SK-N-MC (cell line): ENCODE data around the gene SENP5.
"Not testable (repeated sequence)": the region's sequence is repeated elsewhere in the genome, so short reads cannot be mapped to it uniquely, and the experiment has no call there.

Experiments used
- DNase-seq: peaks from one replicate; pipeline ENCODE4 v3.0.0-alpha.2; 2011; ENCODE audit warnings: low read depth, low spot score
- H3K27ac ChIP-seq: fragments of 200-600 bp; sonication (generic); 2 replicates; pipeline ENCODE4 v1.5.1; 2016; ENCODE audit warnings: mixed run types
- H3K36me3 ChIP-seq: fragments of 200-600 bp; sonication (generic); 2 replicates; pipeline ENCODE4 v1.6.1; 2017; ENCODE audit warnings: antibody characterized with exemption, low read length, mixed read lengths; ENCODE audit not compliant: insufficient read depth
- H3K4me3 ChIP-seq: fragments of 200-600 bp; sonication (generic); 2 replicates; pipeline ENCODE4 v1.5.1; 2016
- H3K9ac ChIP-seq: fragments of 200-600 bp; sonication (generic); 2 replicates; pipeline ENCODE4 v1.8.0; 2017; ENCODE audit warnings: mixed run types, mixed read lengths; ENCODE audit not compliant: insufficient read length
- H3K9me3 ChIP-seq: fragments of 200-600 bp; sonication (generic); 2 replicates; pipeline ENCODE4 v1.6.1; 2017; ENCODE audit warnings: low read depth, mild to moderate bottlenecking, antibody characterized with exemption, low read length, moderate library complexity, mixed read lengths
- EZH2 ChIP-seq: fragments of 200-600 bp; sonication (generic); IDR thresholded peaks from one replicate; pipeline ENCODE4 v1.6.1; 2017; ENCODE audit warnings: antibody characterized with exemption
- FOXP2 ChIP-seq: optimal IDR thresholded peaks from 2 replicates; pipeline ENCODE3; 2011; ENCODE audit warnings: mild to moderate bottlenecking, moderate library complexity; ENCODE audit not compliant: insufficient read depth; ENCODE audit errors: extremely low read length, control extremely low read depth
- POLR2AphosphoS5 ChIP-seq: IDR thresholded peaks from 2 replicates; pipeline ENCODE4 v1.6.1; 2012; ENCODE audit warnings: mild to moderate bottlenecking, low read depth, low read length, borderline replicate concordance

SENP5 gene

GRCh38 chr3:196867507-196868296 is at the start of gene SENP5:
TSS of gene SENP5 (plus strand) at chr3:196867920. CDS start at chr3:196885182, 17,262 bp downstream.
- H3K4me3 ChIP-seq: peak within 1 kb of the TSS; percentile 83
- peak within 1 kb of the TSS; percentile 79 for H3K27ac ChIP-seq

GRCh38 chr3:196821806-196822355 is 45.8 kb upstream of the SENP5 start:
- TF ChIP-seq FOXP2 (no peak), EZH2 (no peak), POLR2AphosphoS5 (no peak)
- no peak for DNase-seq
- no peak overlapping the region for H3K4me3 ChIP-seq
- peaks cover 78% of the 10 kb centered on the region for H3K36me3 ChIP-seq
- H3K27ac ChIP-seq: no peak overlapping the region
- H3K9me3 ChIP-seq: no peaks in the 10 kb centered on the region; the same call in 1 of the 2 replicates
- H3K9ac ChIP-seq: no peak overlapping the region

More at GRCh38 chr3:196867507-196868296, at the start of gene SENP5:
- peak; percentile 96 for TF ChIP-seq POLR2AphosphoS5
- peak; percentile 89 for TF ChIP-seq FOXP2
- TF ChIP-seq EZH2: no peak
- H3K9ac ChIP-seq: peak within 1 kb of the TSS; percentile 86
- peaks cover 14% of the 10 kb centered on the region; the same call in 1 of the 2 replicates for H3K36me3 ChIP-seq
- DNase-seq: no peak
- no peaks in the 10 kb centered on the region for H3K9me3 ChIP-seq

- H3K9ac ChIP-seq, H3K27ac ChIP-seq, H3K4me3 ChIP-seq, H3K9me3 ChIP-seq, DNase-seq: not testable (repeated sequence)
- H3K36me3 ChIP-seq: peaks cover 37% of the 10 kb centered on the region
Measured at GRCh38 chr3:196829651-196830050, 38.1 kb upstream of the SENP5 start.

- Histone ChIP-seq H3K4me3 (no peak overlapping the region), H3K9me3 (no peaks in the 10 kb centered on the region)
- no peak for TF ChIP-seq FOXP2
- TF ChIP-seq POLR2AphosphoS5: no peak
- TF ChIP-seq EZH2: no peak
Measured at GRCh38 chr3:196835086-196835485, 32.6 kb upstream of the SENP5 start.

GRCh38 chr3:196836626-196837025 is 31.1 kb upstream of the SENP5 start:
- H3K36me3 ChIP-seq, H3K9me3 ChIP-seq, H3K4me3 ChIP-seq, H3K27ac ChIP-seq, DNase-seq, H3K9ac ChIP-seq: not testable (repeated sequence)

More at GRCh38 chr3:196835086-196835485, 32.6 kb upstream of the SENP5 start:
- Histone ChIP-seq H3K9ac (no peak overlapping the region), H3K36me3 (peaks cover 16% of the 10 kb centered on the region), H3K27ac (peak overlapping the region; percentile 10; the same call in 1 of the 2 replicates)
- DNase-seq: no peak

- H3K9ac ChIP-seq: no peak overlapping the region
- no peak overlapping the region for H3K4me3 ChIP-seq
- TF ChIP-seq EZH2 (no peak), POLR2AphosphoS5 (no peak), FOXP2 (no peak)
- H3K27ac ChIP-seq: no peak overlapping the region
- peak; percentile 32 for DNase-seq
- no peaks in the 10 kb centered on the region for H3K9me3 ChIP-seq
- no peaks in the 10 kb centered on the region for H3K36me3 ChIP-seq
Measured at GRCh38 chr3:196837819-196838420, 29.8 kb upstream of the SENP5 start.

- not testable (repeated sequence) for H3K36me3 ChIP-seq, DNase-seq, H3K9ac ChIP-seq, H3K27ac ChIP-seq, H3K4me3 ChIP-seq, H3K9me3 ChIP-seq
Measured at GRCh38 chr3:196839351-196839750, 28.4 kb upstream of the SENP5 start.

- no peak overlapping the region for H3K4me3 ChIP-seq
- no peak overlapping the region for H3K27ac ChIP-seq
- no peaks in the 10 kb centered on the region for H3K36me3 ChIP-seq
- no peak for DNase-seq
- H3K9ac ChIP-seq: no peak overlapping the region
- TF ChIP-seq POLR2AphosphoS5 (no peak), EZH2 (no peak), FOXP2 (no peak)
- H3K9me3 ChIP-seq: no peaks in the 10 kb centered on the region
Measured at GRCh38 chr3:196842567-196843434, 24.9 kb upstream of the SENP5 start.
